Mesodermal cell (in vitro differentiated cells): ENCODE results near the gene SCP2.
"Not testable (repeated sequence)": the region's sequence is repeated elsewhere in the genome, so short reads cannot be mapped to it uniquely, and the experiment has no call there.

ENCODE experiments used
- H3K27ac ChIP-seq: 2 replicates; pipeline ENCODE4 v1.7.0; 2013; ENCODE audit warnings: mild to moderate bottlenecking, low read depth, low read length, moderate library complexity; ENCODE audit not compliant: severe bottlenecking
- H3K36me3 ChIP-seq: 2 replicates; pipeline ENCODE4 v1.7.1; 2013; ENCODE audit warnings: mild to moderate bottlenecking, low read length, moderate library complexity; ENCODE audit not compliant: control insufficient read depth, insufficient read depth
- H3K4me1 ChIP-seq: one replicate; pipeline ENCODE4 v1.7.1; 2013; ENCODE audit warnings: mild to moderate bottlenecking, low read length; ENCODE audit not compliant: insufficient read depth, control insufficient read depth, poor library complexity, severe bottlenecking
- H3K4me3 ChIP-seq: 2 replicates; pipeline ENCODE4 v1.7.0; 2013; ENCODE audit warnings: low read length, control low read depth, mild to moderate bottlenecking; ENCODE audit not compliant: insufficient read depth, poor library complexity, severe bottlenecking; ENCODE audit errors: extremely low read depth
- H3K9me3 ChIP-seq: 2 replicates; pipeline ENCODE4 v1.7.1; 2013; ENCODE audit warnings: mild to moderate bottlenecking, low read length, moderate library complexity; ENCODE audit not compliant: control insufficient read depth
- WGBS, 2 experiments: methylation state at CpG; one replicate each; pipeline ENCODE4 v1.1.5; 2013; ENCODE audit warnings: missing lambda C conversion rate in 2 of 2; ENCODE audit not compliant: insufficient coverage in 2 of 2; 5-methylcytosine and 5-hydroxymethylcytosine counted together

The SCP2 gene

GRCh38 chr1:52929019-52929418 is 1.9 kb downstream of the SCP2 start:
- Histone ChIP-seq H3K36me3 (no peaks in the 10 kb centered on the region), H3K4me1 (no peaks in the 10 kb centered on the region), H3K9me3 (no peaks in the 10 kb centered on the region), H3K4me3 (no peak overlapping the region), H3K27ac (no peak overlapping the region)
- 100% methylated on average over 1 of the region's 4 CpGs; no CpG with 5 or more reads in 1 of the 2 experiments for WGBS, 2 experiments

- Histone ChIP-seq H3K27ac (no peak overlapping the region), H3K4me1 (no peaks in the 10 kb centered on the region), H3K4me3 (no peak overlapping the region), H3K36me3 (no peaks in the 10 kb centered on the region), H3K9me3 (no peaks in the 10 kb centered on the region)
- 82 to 85% methylated on average over 2 of the region's 3 CpGs for WGBS, 2 experiments
These were observed 10.5 kb downstream of the SCP2 start for GRCh38 chr1:52937433-52938182.

- Histone ChIP-seq H3K36me3 (no peaks in the 10 kb centered on the region), H3K4me3 (no peak overlapping the region), H3K9me3 (no peaks in the 10 kb centered on the region), H3K4me1 (no peaks in the 10 kb centered on the region), H3K27ac (no peak overlapping the region)
- WGBS, 2 experiments: no CpG with 5 or more reads among the region's 1 CpG
These were observed 11.0 kb downstream of the SCP2 start for GRCh38 chr1:52938183-52938451.

DNA sequence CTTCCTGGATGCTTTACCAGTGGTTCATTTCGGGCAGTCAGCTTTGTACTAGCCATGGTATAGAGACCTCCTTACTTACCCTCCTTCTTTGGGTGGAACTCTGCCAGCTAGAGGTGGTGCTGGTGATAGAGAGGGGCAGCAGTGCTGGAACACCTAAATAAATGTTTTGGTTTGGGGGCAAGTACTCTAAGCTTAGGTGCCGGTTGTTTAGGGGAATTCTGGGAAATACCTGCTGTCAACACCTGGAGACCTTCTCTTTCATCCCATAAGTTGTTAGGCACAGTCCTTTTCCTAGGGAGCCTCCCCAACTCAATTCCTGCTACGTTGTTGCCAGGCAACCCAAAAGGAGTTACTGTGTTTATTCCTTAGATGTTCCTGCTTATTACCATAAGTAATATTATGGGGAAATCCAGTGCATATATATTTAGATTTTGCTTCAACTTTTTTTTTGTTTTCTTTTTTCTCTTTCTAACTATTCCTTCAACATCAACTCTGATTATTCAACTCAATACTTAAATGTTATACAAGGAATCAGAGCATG is 16.9 kb downstream of the SCP2 start:
- Histone ChIP-seq H3K4me1 (no peaks in the 10 kb centered on the region), H3K27ac (no peak overlapping the region), H3K9me3 (no peaks in the 10 kb centered on the region), H3K4me3 (no peak overlapping the region), H3K36me3 (no peaks in the 10 kb centered on the region)
- WGBS, 2 experiments: 50 to 100% methylated on average over 1 to 2 of the region's 3 CpGs

DNA sequence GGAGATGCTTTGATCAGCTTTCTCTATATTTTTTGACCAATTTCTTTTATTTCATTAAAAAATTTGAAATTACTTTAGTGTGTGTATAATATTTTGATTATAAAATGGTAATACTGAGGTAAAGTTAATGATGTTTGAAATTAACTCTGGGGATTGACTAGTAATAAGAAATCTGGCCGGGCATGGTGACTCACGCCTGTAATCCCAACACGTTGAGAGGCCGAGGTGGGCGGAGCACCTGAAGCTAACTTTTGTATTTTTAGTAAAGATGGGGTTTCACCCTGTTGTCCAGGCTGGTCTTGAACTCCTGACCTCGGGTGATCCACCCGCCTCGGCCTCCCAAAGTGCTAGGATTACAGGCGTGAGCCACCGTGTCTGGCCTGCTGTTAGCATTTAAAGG is 17.5 kb downstream of the SCP2 start:
- Histone ChIP-seq H3K4me3 (no peak overlapping the region), H3K27ac (no peak overlapping the region), H3K36me3 (no peaks in the 10 kb centered on the region), H3K4me1 (no peaks in the 10 kb centered on the region), H3K9me3 (no peaks in the 10 kb centered on the region)
- 83 to 91% methylated on average over 5 to 10 of the region's 10 CpGs for WGBS, 2 experiments

DNA sequence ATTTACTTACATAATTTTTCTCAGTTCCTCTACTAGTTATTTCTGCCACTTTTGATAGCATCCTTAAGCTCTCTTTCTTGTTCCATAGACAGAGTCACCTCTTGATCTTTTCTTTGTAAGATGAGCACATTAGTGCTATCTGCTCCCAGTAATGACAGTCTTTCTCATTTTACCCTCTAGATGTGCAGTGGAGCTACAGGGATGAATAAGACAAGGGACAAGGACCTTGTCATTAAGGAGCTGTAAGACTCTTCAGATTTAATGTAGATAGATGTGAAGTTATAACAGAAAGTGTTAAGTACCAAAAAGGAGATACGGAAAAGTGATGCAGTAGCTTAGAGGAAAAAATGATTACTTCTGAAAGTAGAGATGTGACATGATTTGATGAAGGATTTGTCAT is 20.4 kb downstream of the SCP2 start:
- Histone ChIP-seq H3K36me3 (no peaks in the 10 kb centered on the region), H3K4me1 (no peaks in the 10 kb centered on the region), H3K4me3 (no peak overlapping the region), H3K27ac (no peak overlapping the region), H3K9me3 (no peaks in the 10 kb centered on the region)
- 100% methylated on average over 1 of the region's 1 CpG; no CpG with 5 or more reads in 1 of the 2 experiments for WGBS, 2 experiments

- not testable (repeated sequence) for H3K27ac ChIP-seq, H3K4me3 ChIP-seq, H3K36me3 ChIP-seq, H3K9me3 ChIP-seq, H3K4me1 ChIP-seq
These were observed 22.5 kb downstream of the SCP2 start for GRCh38 chr1:52949602-52950001.

DNA sequence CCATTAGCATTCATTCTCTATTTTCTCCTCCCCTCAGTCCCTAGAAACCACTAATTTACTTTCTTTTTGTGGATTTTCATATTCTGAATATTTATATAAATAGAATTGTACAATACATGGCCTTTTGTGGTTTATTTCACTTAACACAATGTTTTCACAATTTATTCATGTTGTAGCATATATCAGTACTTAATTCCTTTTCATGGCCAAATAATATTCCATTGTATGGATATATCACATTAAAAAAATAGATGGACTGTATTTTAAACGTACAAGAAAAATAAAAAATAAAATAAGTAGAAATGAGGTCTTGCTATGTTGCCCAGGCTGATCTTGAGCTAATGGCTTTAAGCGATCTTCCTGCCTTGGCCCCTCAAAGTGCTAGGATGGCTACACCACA is 25.0 kb downstream of the SCP2 start:
- H3K36me3 ChIP-seq: no peaks in the 10 kb centered on the region
- no peaks in the 10 kb centered on the region for H3K9me3 ChIP-seq
- H3K27ac ChIP-seq: no peak overlapping the region
- no peaks in the 10 kb centered on the region for H3K4me1 ChIP-seq
- WGBS, 2 experiments: 80% methylated on average over 1 of the region's 2 CpGs; no CpG with 5 or more reads in 1 of the 2 experiments
- no peak overlapping the region for H3K4me3 ChIP-seq

- Histone ChIP-seq H3K36me3 (no peaks in the 10 kb centered on the region), H3K4me1 (no peaks in the 10 kb centered on the region), H3K9me3 (no peaks in the 10 kb centered on the region), H3K4me3 (no peak overlapping the region), H3K27ac (no peak overlapping the region)
- 100% methylated on average over 2 to 3 of the region's 6 CpGs for WGBS, 2 experiments
These were observed 28.3 kb downstream of the SCP2 start for GRCh38 chr1:52955129-52955970.

DNA sequence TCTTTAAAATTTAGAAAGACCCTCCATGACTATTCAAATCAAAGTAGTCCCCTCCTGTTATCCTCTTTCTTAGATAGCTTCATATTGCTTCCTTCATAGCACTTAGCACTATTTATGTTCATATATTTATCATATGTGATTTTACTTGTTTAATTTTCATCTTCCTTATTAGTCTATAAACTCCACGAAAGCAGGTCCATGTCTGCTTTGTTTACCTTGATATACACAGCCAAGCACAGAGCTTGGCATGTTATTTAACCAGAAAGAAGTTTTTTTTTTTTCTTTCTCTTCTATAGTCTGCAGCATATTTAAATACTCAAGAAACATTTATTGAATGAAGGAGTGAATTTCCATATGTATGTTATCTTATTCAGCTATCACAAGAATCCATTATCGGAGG is 36.0 kb downstream of the SCP2 start:
- H3K27ac ChIP-seq: no peak overlapping the region
- H3K4me1 ChIP-seq: no peaks in the 10 kb centered on the region
- H3K9me3 ChIP-seq: no peaks in the 10 kb centered on the region
- no peak overlapping the region for H3K4me3 ChIP-seq
- no peaks in the 10 kb centered on the region for H3K36me3 ChIP-seq
- WGBS, 2 experiments: 100% methylated on average over 1 of the region's 2 CpGs; no CpG with 5 or more reads in 1 of the 2 experiments

DNA sequence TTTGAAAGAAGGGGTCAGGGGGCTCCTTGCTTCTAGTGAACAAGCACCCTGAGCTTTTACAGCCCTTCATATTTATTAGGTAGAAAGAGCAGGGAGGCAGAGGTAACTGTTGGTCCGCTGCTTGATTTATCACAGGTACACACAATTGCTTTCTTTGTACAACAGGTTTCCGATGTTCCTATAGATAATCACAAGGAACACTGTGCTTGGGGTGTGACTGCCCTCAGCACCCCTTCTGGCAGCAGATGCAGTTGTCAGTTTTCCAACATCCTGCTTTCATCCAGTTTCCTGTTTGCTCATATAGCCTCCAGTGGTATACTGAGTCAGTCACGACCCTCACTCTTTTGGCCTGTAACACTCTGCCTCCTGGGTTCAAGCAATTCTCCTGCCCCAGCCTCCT is 40.6 kb downstream of the SCP2 start:
- Histone ChIP-seq H3K27ac (no peak overlapping the region), H3K4me3 (no peak overlapping the region), H3K9me3 (no peaks in the 10 kb centered on the region), H3K4me1 (no peaks in the 10 kb centered on the region), H3K36me3 (no peaks in the 10 kb centered on the region)
- 87% methylated on average over 2 to 3 of the region's 3 CpGs for WGBS, 2 experiments
